22Rv1 (cell line): ENCODE results near the gene STRN3.

ENCODE experiments used
- CTCF ChIP-seq: fragments of 450-650 bp; IDR thresholded peaks from 2 replicates; pipeline ENCODE4 v1.5.1; 2017; ENCODE audit warnings: mild to moderate bottlenecking
- ZFX ChIP-seq: fragments of 450-650 bp; IDR thresholded peaks from 2 replicates; pipeline ENCODE4 v1.6.1; 2017; ENCODE audit warnings: antibody characterized with exemption, borderline replicate concordance

DNA sequence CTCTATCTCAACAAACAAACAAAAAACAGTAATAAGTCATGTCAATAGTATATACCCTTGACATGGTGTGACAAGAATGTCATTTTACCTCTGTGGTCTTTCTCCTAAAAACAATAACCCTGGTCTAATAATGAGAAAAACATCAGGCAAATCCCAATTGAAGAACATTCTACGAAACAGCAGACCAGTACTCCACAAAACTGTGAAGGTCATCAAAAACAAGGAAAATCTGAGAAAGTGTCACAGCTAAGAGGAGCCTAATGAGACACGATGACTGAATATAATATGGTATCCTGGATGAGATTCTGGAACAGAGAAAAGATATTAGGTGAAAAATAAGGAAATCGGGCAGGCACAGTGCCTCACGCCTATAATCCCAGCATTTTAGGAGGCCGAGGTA, 157.4 kb downstream of the STRN3 start:
- TF ChIP-seq CTCF: no peak
- no peak for TF ChIP-seq ZFX
